H1 (cell line): ENCODE measurements around the gene GNB1. TPM values are rescaled to one million over a fixed set of nuclear protein-coding genes. Genes with fewer than 3 reads are reported as not detected.

Source experiments
- CTCF ChIA-PET: fragments of 300-600 bp; sonication (Branson Sonifier 250); formaldehyde crosslinking; loops from one replicate; lab custom pipeline; 2021; ENCODE audit not compliant: partially characterized antibody; lab: Charles Lee
- POLR2A ChIA-PET: fragments of 300-600 bp; sonication (Branson Sonifier 250); formaldehyde crosslinking; loops from one replicate; lab custom pipeline; 2021; ENCODE audit warnings: inconsistent platforms; ENCODE audit not compliant: partially characterized antibody; lab: Charles Lee
- DNase-seq, 2 experiments: peaks; one replicate each; pipeline versions ENCODE4 v3.0.0 to v3.0.0-alpha.2; 2010 to 2022; ENCODE audit warnings: low spot score in 2 of 2, low read depth in 1 of 2, mixed read lengths in 1 of 2
- FAIRE-seq: peaks from 2 replicates; lab custom pipeline; 2011; peaks lifted over from hg19 to GRCh38; lab: Jason Lieb, UNC
- H2AFZ ChIP-seq: 2 replicates; pipeline ENCODE4 v1.8.1; 2012; ENCODE audit warnings: low read length, inconsistent platforms
- H2AK5ac ChIP-seq: 2 replicates; pipeline ENCODE4 v1.6.1; 2013; ENCODE audit warnings: low read depth, low read length
- H2BK120ac ChIP-seq: replicated peaks from 2 replicates; pipeline ENCODE3; 2013; ENCODE audit warnings: low read depth, low read length, inconsistent platforms
- H2BK12ac ChIP-seq: 2 replicates; pipeline ENCODE4 v1.6.1; 2013; ENCODE audit warnings: low read depth, low read length
- H2BK15ac ChIP-seq: 2 replicates; pipeline ENCODE4 v1.6.1; 2013; ENCODE audit warnings: low read length
- H2BK20ac ChIP-seq: 2 replicates; pipeline ENCODE4 v1.6.1; 2013; ENCODE audit warnings: low read length
- H2BK5ac ChIP-seq: 2 replicates; pipeline ENCODE4 v1.6.1; 2013; ENCODE audit warnings: low read depth, low read length
- H3K14ac ChIP-seq: 2 replicates; pipeline ENCODE4 v1.6.1; 2013; ENCODE audit warnings: inconsistent platforms; ENCODE audit not compliant: insufficient read length
- H3K18ac ChIP-seq: 2 replicates; pipeline ENCODE4 v1.6.1; 2013; ENCODE audit warnings: low read length; ENCODE audit errors: extremely low read depth
- H3K23ac ChIP-seq: 2 replicates; pipeline ENCODE4 v1.6.1; 2013; ENCODE audit warnings: inconsistent platforms; ENCODE audit not compliant: insufficient read length
- H3K23me2 ChIP-seq: 2 replicates; pipeline ENCODE4 v1.6.1; 2013; ENCODE audit warnings: low read depth, low read length
- H3K27ac ChIP-seq: 2 replicates; pipeline ENCODE4 v1.6.1; 2011; ENCODE audit warnings: low read depth, low read length, inconsistent platforms
- H3K27me3 ChIP-seq, 4 experiments: replicated peaks in 1 of 4; 1 replicate in 1 of 4; 2 replicates in 3 of 4; pipeline versions ENCODE4 v1.6.1 to v1.8.1; 2011 to 2013; ENCODE audit warnings: low read length in 3 of 4, mild to moderate bottlenecking in 3 of 4, inconsistent platforms in 2 of 4, mixed read lengths in 2 of 4, moderate library complexity in 1 of 4; ENCODE audit not compliant: control insufficient read depth in 3 of 4, insufficient read depth in 3 of 4; ENCODE audit errors: extremely low read depth in 1 of 4
- H3K36me3 ChIP-seq, 4 experiments: 2 replicates each; pipeline versions ENCODE4 v1.6.1 to v1.8.1; 2011 to 2013; ENCODE audit warnings: mild to moderate bottlenecking in 4 of 4, low read length in 3 of 4, moderate library complexity in 2 of 4, control low read depth in 1 of 4, inconsistent platforms in 1 of 4; ENCODE audit not compliant: insufficient read depth in 4 of 4, control insufficient read depth in 2 of 4
- H3K4ac ChIP-seq: replicated peaks from 2 replicates; pipeline ENCODE3; 2013; ENCODE audit warnings: low read length, low read depth, mixed read lengths, inconsistent platforms; ENCODE audit not compliant: insufficient read length
- H3K4me1 ChIP-seq, 4 experiments: replicated peaks in 1 of 4; 1 replicate in 1 of 4; 2 replicates in 3 of 4; pipeline versions ENCODE4 v1.6.1 to v1.8.1; 2011 to 2013; ENCODE audit warnings: low read length in 3 of 4, inconsistent platforms in 2 of 4, mixed read lengths in 1 of 4; ENCODE audit not compliant: insufficient read depth in 4 of 4, control insufficient read depth in 3 of 4
- H3K4me2 ChIP-seq, 2 experiments: 2 replicates each; pipeline versions ENCODE4 v1.6.1 to v1.8.1; 2011 to 2013; ENCODE audit warnings: low read depth in 2 of 2, low read length in 2 of 2, control low read depth in 1 of 2, inconsistent platforms in 1 of 2, mild to moderate bottlenecking in 1 of 2; ENCODE audit not compliant: insufficient read depth in 1 of 2
- H3K4me3 ChIP-seq, 4 experiments: fragments of 200-600, 300-600 bp in 1 of 4; sonication (generic), shearing (Covaris generic), sonication (Bioruptor Twin) in 1 of 4; 2 replicates each; pipeline versions ENCODE4 v1.5.1 to v1.8.1; 2011 to 2016; ENCODE audit warnings: low read length in 4 of 4, low read depth in 3 of 4, control low read depth in 2 of 4, inconsistent platforms in 2 of 4, mild to moderate bottlenecking in 2 of 4, mixed read lengths in 1 of 4, moderate library complexity in 1 of 4; ENCODE audit not compliant: insufficient read depth in 2 of 4; ENCODE audit errors: extremely low read depth in 1 of 4
- H3K56ac ChIP-seq: replicated peaks from 2 replicates; pipeline ENCODE3; 2013; ENCODE audit warnings: low read depth, mild to moderate bottlenecking, mixed read lengths, low read length, inconsistent platforms; ENCODE audit not compliant: insufficient read length
- H3K79me1 ChIP-seq: 2 replicates; pipeline ENCODE4 v1.6.1; 2013; ENCODE audit warnings: low read depth, low read length, control low read depth
- H3K79me2 ChIP-seq, 2 experiments: 2 replicates each; pipeline versions ENCODE4 v1.6.1 to v1.8.1; 2012 to 2013; ENCODE audit warnings: low read length in 2 of 2, mild to moderate bottlenecking in 2 of 2, inconsistent platforms in 1 of 2; ENCODE audit not compliant: insufficient read depth in 2 of 2, control insufficient read depth in 1 of 2
- H3K9ac ChIP-seq, 4 experiments: replicated peaks in 1 of 4; 1 replicate in 1 of 4; 2 replicates in 3 of 4; pipeline versions ENCODE4 v1.6.1 to v1.8.1; 2011 to 2013; ENCODE audit warnings: low read depth in 3 of 4, low read length in 3 of 4, control low read depth in 2 of 4, mild to moderate bottlenecking in 2 of 4, moderate library complexity in 2 of 4, inconsistent platforms in 1 of 4; ENCODE audit errors: extremely low read depth in 1 of 4
- H3K9me3 ChIP-seq, 2 experiments: 2 replicates each; pipeline versions ENCODE4 v1.6.1 to v1.8.1; 2012 to 2013; ENCODE audit warnings: mild to moderate bottlenecking in 2 of 2, moderate library complexity in 2 of 2, control low read depth in 1 of 2, inconsistent platforms in 1 of 2, low read depth in 1 of 2, low read length in 1 of 2, mixed read lengths in 1 of 2; ENCODE audit not compliant: insufficient read depth in 2 of 2
- H4K20me1 ChIP-seq, 2 experiments: replicated peaks in 1 of 2; 2 replicates each; pipeline versions ENCODE3 to v1.8.1; 2011 to 2013; ENCODE audit warnings: inconsistent platforms in 2 of 2, low read length in 2 of 2, mild to moderate bottlenecking in 1 of 2; ENCODE audit not compliant: insufficient read depth in 2 of 2, control insufficient read depth in 1 of 2
- H4K5ac ChIP-seq: 2 replicates; pipeline ENCODE4 v1.6.1; 2013; ENCODE audit warnings: low read length, low read depth, mixed read lengths, inconsistent platforms; ENCODE audit not compliant: insufficient read length
- H4K8ac ChIP-seq: 2 replicates; pipeline ENCODE4 v1.8.0; 2013; ENCODE audit warnings: mild to moderate bottlenecking, moderate library complexity, low read length, inconsistent platforms; ENCODE audit not compliant: insufficient read depth; ENCODE audit errors: extremely low read depth
- H4K91ac ChIP-seq: replicated peaks from 2 replicates; pipeline ENCODE3; 2013; ENCODE audit warnings: low read length, mixed read lengths, inconsistent platforms; ENCODE audit not compliant: insufficient read length
- WGBS, 2 experiments: shearing (Covaris generic) in 1 of 2; methylation state at CpG; one replicate each; pipeline versions ENCODE4 v1.1.6 to v1.1.7; 2013 to 2015; ENCODE audit warnings: low lambda C conversion rate in 2 of 2, mixed read lengths in 2 of 2, inconsistent platforms in 1 of 2, low coverage in 1 of 2, missing lambda C conversion rate in 1 of 2; ENCODE audit not compliant: insufficient replicate concordance in 2 of 2, insufficient coverage in 1 of 2, insufficient read length in 1 of 2; ENCODE audit errors: extremely low coverage in 1 of 2, missing lambda C conversion rate in 1 of 2; 5-methylcytosine and 5-hydroxymethylcytosine counted together
- polyA plus RNA-seq, 7 experiments: library from polyadenylated mRNA; depleted of rRNA in 3 of 7; stranded (reverse) in 5 of 7; unstranded in 2 of 7; fragments of >200 nt in 5 of 7; fragments of 200-250 nt in 2 of 7; gene quantifications; 1 replicate in 5 of 7; 2 replicates in 1 of 7; 4 replicates in 1 of 7; pipeline versions ENCODE4 v1.2.1 to v1.2.3, GENCODE V29; 2011 to 2013; ENCODE audit warnings: missing spikeins in 2 of 7, mixed read lengths in 2 of 7
- total RNA-seq: library from RNA; stranded (reverse); fragmentation: NEBNext Ultra II Directional; extraction: Animal tissue kit (Norgen Biotek cat#: 25700); gene quantifications from 2 replicates; pipeline ENCODE4 v1.2.1, GENCODE V29; 2021

Gene GNB1
- total and polyA plus RNA-seq, 2 of the 8 experiments (the other 6 are each of a cell fraction or from before 2014, with no cell fraction given): 343 to 382 TPM

DNA sequence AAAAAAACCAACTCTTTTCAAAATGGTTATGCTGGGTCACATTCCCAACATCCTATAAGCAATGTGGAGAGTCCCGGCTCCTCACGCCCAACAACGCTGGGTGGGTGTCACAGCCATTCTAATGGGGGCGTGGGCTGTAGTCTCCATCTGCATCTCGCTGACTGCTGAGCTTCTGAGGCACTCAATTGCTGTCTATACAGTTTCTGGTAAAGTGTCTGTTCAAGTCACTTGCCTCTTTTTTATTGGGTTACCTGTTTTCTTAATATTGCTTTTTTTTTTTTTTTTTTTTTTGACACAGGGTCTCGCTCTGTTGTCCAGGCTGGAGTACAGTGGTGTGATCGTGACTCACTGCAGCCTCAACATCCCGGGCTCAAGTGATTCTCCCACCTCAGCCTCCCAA, 54.8 kb downstream of the GNB1 start:
- WGBS, 2 experiments: 94% methylated on average over 7 of the region's 8 CpGs; no CpG with 5 or more reads in 1 of the 2 experiments

More for the DNA sequence above, 54.8 kb downstream of the GNB1 start:
- Histone ChIP-seq H2BK15ac (no peak overlapping the region), H4K20me1 (peaks cover 9 to 17% of the 10 kb centered on the region in 2 experiments), H3K9ac (no peak overlapping the region), H2AK5ac (no peak overlapping the region), H2BK5ac (no peak overlapping the region), H3K4me2 (no peak overlapping the region), H3K14ac (no peak overlapping the region), H4K5ac (no peak overlapping the region), H3K4me3 (no peak overlapping the region), H3K4ac (no peak overlapping the region), H4K91ac (no peak overlapping the region), H4K8ac (no peak overlapping the region), H2BK120ac (no peak overlapping the region), H3K56ac (no peak overlapping the region), H3K79me2 (peaks cover 0 to 86% of the 10 kb centered on the region in 2 experiments; a peak in 3 of 4 replicates), H2BK12ac (no peak overlapping the region), H3K27ac (no peak overlapping the region), H2BK20ac (no peak overlapping the region), H3K27me3 (no peaks in the 10 kb centered on the region), H3K9me3 (no peaks in the 10 kb centered on the region), H3K4me1 (no peaks in the 10 kb centered on the region), H3K23me2 (no peaks in the 10 kb centered on the region), H3K18ac (no peak overlapping the region), H3K23ac (no peak overlapping the region), H3K36me3 (peaks cover 0 to 24% (median 3%) of the 10 kb centered on the region in 4 experiments; a peak in 5 of 8 replicates), H2AFZ (no peak overlapping the region), H3K79me1 (peaks cover 16% of the 10 kb centered on the region)
- no peak for FAIRE-seq
- DNase-seq: no peak
- ChIA-PET CTCF (interaction anchor here (0.6 kb wide), 2 partner anchors 110 to 483 kb away, joined by 3 read pairs; no protein-coding TSS in a partner anchor), POLR2A (interaction anchor here (0.6 to 1.2 kb wide), 5 partner anchors 9 to 66 kb away, joined by 3 to 7 read pairs (median 4); no protein-coding TSS in a partner anchor)
